Kidney epithelial cell (primary cell): Measurements from ENCODE around the gene DDX52. TPM values are rescaled to one million over a fixed set of nuclear protein-coding genes. Genes with fewer than 3 reads are reported as not detected.
"Not testable (repeated sequence)": the region's sequence is repeated elsewhere in the genome, so short reads cannot be mapped to it uniquely, and the experiment has no call there.

Experiments used
- DNase-seq: peaks from one replicate; pipeline ENCODE4 v3.0.0-alpha.2; 2010; ENCODE audit warnings: low read depth
- H3K27me3 ChIP-seq: 2 replicates; pipeline ENCODE4 v1.6.0; 2011; ENCODE audit warnings: low read length; ENCODE audit not compliant: control insufficient read depth, insufficient read depth
- H3K36me3 ChIP-seq: 2 replicates; pipeline ENCODE4 v1.5.1; 2011; ENCODE audit warnings: low read length; ENCODE audit not compliant: control insufficient read depth, insufficient read depth
- H3K4me3 ChIP-seq: 2 replicates; pipeline ENCODE4 v1.5.1; 2011; ENCODE audit warnings: low read depth, mild to moderate bottlenecking, control low read depth, low read length
- CTCF ChIP-seq: IDR thresholded peaks from 2 replicates; pipeline ENCODE4 v1.5.1; 2011; ENCODE audit warnings: mild to moderate bottlenecking, moderate library complexity, low read length, control low read depth, inconsistent platforms; ENCODE audit not compliant: insufficient read depth, poor library complexity, severe bottlenecking
- total RNA-seq: library from RNA; depleted of rRNA; stranded (reverse); fragments of >200 nt; gene quantifications from 2 replicates; pipeline ENCODE4 v1.2.3, GENCODE V29; 2015

Gene DDX52
- total RNA-seq, 1 donor from 2014 or later = 35.6 TPM

- TF ChIP-seq CTCF = no peak
- H3K27me3 ChIP-seq = no peaks in the 10 kb centered on the region
- DNase-seq = no peak
- no peak overlapping the region for H3K4me3 ChIP-seq
- H3K36me3 ChIP-seq = no peaks in the 10 kb centered on the region
Observed at GRCh38 chr17:37647856-37648255, 4.6 kb upstream of the DDX52 start.

GRCh38 chr17:37643869-37644268 is 623 bp upstream of the DDX52 start:
- no peak for TF ChIP-seq CTCF
- Histone ChIP-seq H3K4me3 (peak overlapping the region; percentile 98), H3K36me3 (no peaks in the 10 kb centered on the region), H3K27me3 (no peaks in the 10 kb centered on the region)
- DNase-seq = no peak

- H3K27me3 ChIP-seq = no peaks in the 10 kb centered on the region
- DNase-seq = no peak
- no peak for TF ChIP-seq CTCF
- H3K36me3 ChIP-seq = no peaks in the 10 kb centered on the region
- peak overlapping the region; percentile 98 for H3K4me3 ChIP-seq
Observed at GRCh38 chr17:37642681-37643080, 565 bp downstream of the DDX52 start.

GRCh38 chr17:37640015-37640414 is 3.2 kb downstream of the DDX52 start:
- H3K27me3 ChIP-seq = no peaks in the 10 kb centered on the region
- TF ChIP-seq CTCF = no peak
- H3K36me3 ChIP-seq = no peaks in the 10 kb centered on the region
- no peak overlapping the region for H3K4me3 ChIP-seq
- DNase-seq = no peak

- no peaks in the 10 kb centered on the region for H3K36me3 ChIP-seq
- no peak for DNase-seq
- TF ChIP-seq CTCF = no peak
Observed at GRCh38 chr17:37637956-37638355, 5.3 kb downstream of the DDX52 start.

GRCh38 chr17:37616430-37616829 is 26.8 kb downstream of the DDX52 start:
- DNase-seq, H3K36me3 ChIP-seq, H3K4me3 ChIP-seq, H3K27me3 ChIP-seq: not testable (repeated sequence)

More at GRCh38 chr17:37637956-37638355, 5.3 kb downstream of the DDX52 start:
- Histone ChIP-seq H3K4me3 (no peak overlapping the region), H3K27me3 (no peaks in the 10 kb centered on the region)
